Chondrocyte (in vitro differentiated cells): ENCODE data around the gene SHB. TPM values are rescaled to one million over a fixed set of nuclear protein-coding genes. Genes with fewer than 3 reads are reported as not detected.

ENCODE experiments used
- DNase-seq: peaks from one replicate; pipeline ENCODE4 v3.0.0; 2021; ENCODE audit warnings: mixed read lengths, low spot score
- H3K27ac Mint-ChIP-seq: one replicate; pipeline ENCODE4 v1.8.0; 2021; ENCODE audit warnings: mild to moderate bottlenecking, moderate library complexity, mixed read lengths; ENCODE audit not compliant: unreplicated experiment
- H3K27me3 Mint-ChIP-seq: 2 replicates; pipeline ENCODE4 v1.8.0; 2021; ENCODE audit warnings: low read depth, mixed read lengths
- H3K36me3 Mint-ChIP-seq: 2 replicates; pipeline ENCODE4 v1.8.0; 2021; ENCODE audit warnings: low read depth, mixed read lengths
- H3K4me1 Mint-ChIP-seq: 2 replicates; pipeline ENCODE4 v1.8.0; 2021; ENCODE audit warnings: low read depth, mild to moderate bottlenecking, mixed read lengths
- H3K4me3 Mint-ChIP-seq: one replicate; pipeline ENCODE4 v1.8.0; 2021; ENCODE audit warnings: mild to moderate bottlenecking, moderate library complexity, mixed read lengths; ENCODE audit not compliant: unreplicated experiment
- H3K9me3 Mint-ChIP-seq: 2 replicates; pipeline ENCODE4 v1.8.0; 2021; ENCODE audit warnings: low read depth, mixed read lengths
- CTCF ChIP-seq: fragments of 200-600 bp; sonication (generic); IDR thresholded peaks from 2 replicates; pipeline ENCODE4 v1.5.0; 2021; ENCODE audit warnings: antibody characterized with exemption, mild to moderate bottlenecking, moderate library complexity
- total RNA-seq: library from RNA; stranded (reverse); gene quantifications from 3 replicates; pipeline ENCODE4 v1.2.1, GENCODE V29; 2021

SHB gene
- total RNA-seq, 1 donor from 2014 or later, result 23.8 TPM

- peak; percentile 67 for DNase-seq
- H3K9me3 Mint-ChIP-seq, result no peaks in the 10 kb centered on the region
- H3K4me1 Mint-ChIP-seq, result peaks cover 30% of the 10 kb centered on the region
- no peak for TF ChIP-seq CTCF
- no peaks in the 10 kb centered on the region for H3K27me3 Mint-ChIP-seq
- no peak overlapping the region for H3K4me3 Mint-ChIP-seq
- no peak overlapping the region for H3K27ac Mint-ChIP-seq
- H3K36me3 Mint-ChIP-seq, result peaks cover 2% of the 10 kb centered on the region
These were observed 68.7 kb downstream of the SHB start for GRCh38 chr9:38000332-38000731.

- no peak for TF ChIP-seq CTCF
- Mint-ChIP-seq H3K4me1 (peaks cover 36% of the 10 kb centered on the region), H3K27me3 (no peaks in the 10 kb centered on the region), H3K4me3 (no peak overlapping the region), H3K9me3 (no peaks in the 10 kb centered on the region), H3K36me3 (peaks cover 2% of the 10 kb centered on the region), H3K27ac (peak overlapping the region; percentile 94)
- peak; percentile 73 for DNase-seq
These were observed 69.3 kb downstream of the SHB start for GRCh38 chr9:37999588-38000189.

GRCh38 chr9:37998881-37999587, 70.0 kb downstream of the SHB start:
- TF ChIP-seq CTCF, result no peak
- H3K9me3 Mint-ChIP-seq, result no peaks in the 10 kb centered on the region
- H3K27ac Mint-ChIP-seq, result peak overlapping the region; percentile 94
- peaks cover 2% of the 10 kb centered on the region for H3K36me3 Mint-ChIP-seq
- H3K4me1 Mint-ChIP-seq, result peaks cover 43% of the 10 kb centered on the region
- DNase-seq, result peak; percentile 60
- no peaks in the 10 kb centered on the region for H3K27me3 Mint-ChIP-seq
- no peak overlapping the region for H3K4me3 Mint-ChIP-seq

GRCh38 chr9:37997636-37998374, 71.2 kb downstream of the SHB start:
- H3K36me3 Mint-ChIP-seq, result peaks cover 2% of the 10 kb centered on the region
- H3K4me1 Mint-ChIP-seq, result peaks cover 53% of the 10 kb centered on the region
- no peak for TF ChIP-seq CTCF
- DNase-seq, result peak; percentile 57
- no peak overlapping the region for H3K4me3 Mint-ChIP-seq
- H3K27me3 Mint-ChIP-seq, result no peaks in the 10 kb centered on the region
- H3K9me3 Mint-ChIP-seq, result no peaks in the 10 kb centered on the region
- H3K27ac Mint-ChIP-seq, result peak overlapping the region; percentile 43

- Mint-ChIP-seq H3K4me1 (peaks cover 58% of the 10 kb centered on the region), H3K9me3 (no peaks in the 10 kb centered on the region), H3K36me3 (peaks cover 2% of the 10 kb centered on the region), H3K27me3 (no peaks in the 10 kb centered on the region), H3K4me3 (no peak overlapping the region), H3K27ac (no peak overlapping the region)
- TF ChIP-seq CTCF, result no peak
- DNase-seq, result no peak
These were observed 72.2 kb downstream of the SHB start for GRCh38 chr9:37996819-37997217.
